ENCODE data around the gene FOXA3.
"Not testable (repeated sequence)": the region's sequence is repeated elsewhere in the genome, so short reads cannot be mapped to it uniquely, and the experiment has no call there.

Gene FOXA3

GRCh38 chr19:45876411-45877197 lies 12.5 kb downstream of the FOXA3 start:
- no peak for DNase-seq

GRCh38 chr19:45878043-45878794 lies 14.1 kb downstream of the FOXA3 start:
- DNase-seq = no peak

- no peak for DNase-seq
Observed at GRCh38 chr19:45879055-45879454, 14.9 kb downstream of the FOXA3 start.

DNA sequence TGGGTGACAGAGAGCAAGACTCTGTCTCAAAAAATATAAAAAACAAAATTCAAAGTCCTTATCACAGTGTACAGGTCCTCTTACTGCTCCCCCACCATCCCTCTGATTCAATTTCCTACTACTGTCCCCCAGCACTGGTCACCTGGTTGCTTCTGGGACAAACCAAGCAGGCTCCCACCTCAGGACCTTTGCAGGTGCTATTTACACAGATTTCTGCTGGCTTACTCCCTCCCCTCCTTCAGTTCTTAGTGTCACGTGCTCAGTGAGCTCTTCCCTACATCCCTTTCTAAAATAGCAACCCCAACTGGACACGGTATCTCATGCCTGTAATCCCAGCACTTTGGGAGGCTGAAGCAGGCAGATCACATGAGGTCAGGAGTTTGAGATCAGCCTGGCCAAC lies 15.8 kb downstream of the FOXA3 start:
- no peak for DNase-seq

GRCh38 chr19:45881082-45881908 lies 17.2 kb downstream of the FOXA3 start:
- no peak for DNase-seq

GRCh38 chr19:45881909-45882528 lies 17.9 kb downstream of the FOXA3 start:
- DNase-seq = no peak

DNA sequence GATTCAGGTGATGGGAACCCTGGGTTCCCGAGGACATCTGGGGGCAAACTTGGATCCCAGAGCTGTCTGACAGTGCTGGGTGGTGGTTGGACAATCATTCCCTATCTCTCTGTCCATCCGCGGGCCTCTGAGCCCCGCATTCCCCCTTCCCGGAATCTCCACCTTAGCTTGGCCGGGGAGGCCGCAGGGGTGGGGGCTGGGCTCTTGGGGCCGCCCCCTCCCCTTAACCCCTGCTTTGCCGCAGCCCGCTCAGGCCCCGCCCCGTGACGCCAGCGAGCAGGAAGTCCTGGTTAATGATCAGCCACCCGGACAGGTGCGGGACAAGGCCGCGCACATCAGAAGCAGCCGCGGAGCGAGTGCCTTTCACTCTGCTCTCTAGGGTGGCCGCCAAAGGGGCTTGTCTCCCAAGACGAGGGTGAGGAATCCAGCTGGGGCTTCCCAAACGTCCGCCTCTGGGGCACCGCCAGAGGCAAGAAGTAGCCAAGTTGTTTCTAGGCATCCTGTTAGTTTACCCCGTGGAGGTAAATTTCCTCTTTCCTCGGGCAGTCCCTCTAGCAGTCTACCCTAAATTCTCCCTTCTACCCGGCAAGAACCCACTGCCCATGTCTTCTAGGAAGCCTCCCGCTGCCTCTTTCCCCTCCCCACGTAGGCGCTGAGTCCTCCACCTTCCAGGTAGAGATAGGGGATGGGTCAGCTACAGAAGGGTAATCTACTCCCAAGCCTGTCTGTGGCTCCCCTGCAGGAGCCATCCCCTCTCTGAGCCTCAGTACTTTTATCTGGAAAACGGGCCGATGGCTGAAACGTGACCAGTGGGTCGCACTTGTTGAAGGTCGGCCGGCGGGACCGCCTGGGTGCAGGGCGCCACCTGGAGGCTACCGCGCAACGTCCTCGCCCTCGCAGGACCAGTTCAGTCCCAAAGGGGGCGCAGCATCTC lies 18.8 kb downstream of the FOXA3 start:
- DNase-seq = peak; percentile 72

GRCh38 chr19:45883586-45883880 lies 19.4 kb downstream of the FOXA3 start:
- DNase-seq = no peak

- DNase-seq = no peak
Observed at GRCh38 chr19:45883881-45884681, 20.0 kb downstream of the FOXA3 start.

- no peak for DNase-seq
Observed at GRCh38 chr19:45884682-45885555, 20.8 kb downstream of the FOXA3 start.

- peak; percentile 85 for DNase-seq
Observed at GRCh38 chr19:45885556-45886426, 21.7 kb downstream of the FOXA3 start, which contains the start of gene IRF2BP1. IRF2BP1 (minus strand) TSS chr19:45886141; CDS start chr19:45885774, 367 bp downstream.

DNA sequence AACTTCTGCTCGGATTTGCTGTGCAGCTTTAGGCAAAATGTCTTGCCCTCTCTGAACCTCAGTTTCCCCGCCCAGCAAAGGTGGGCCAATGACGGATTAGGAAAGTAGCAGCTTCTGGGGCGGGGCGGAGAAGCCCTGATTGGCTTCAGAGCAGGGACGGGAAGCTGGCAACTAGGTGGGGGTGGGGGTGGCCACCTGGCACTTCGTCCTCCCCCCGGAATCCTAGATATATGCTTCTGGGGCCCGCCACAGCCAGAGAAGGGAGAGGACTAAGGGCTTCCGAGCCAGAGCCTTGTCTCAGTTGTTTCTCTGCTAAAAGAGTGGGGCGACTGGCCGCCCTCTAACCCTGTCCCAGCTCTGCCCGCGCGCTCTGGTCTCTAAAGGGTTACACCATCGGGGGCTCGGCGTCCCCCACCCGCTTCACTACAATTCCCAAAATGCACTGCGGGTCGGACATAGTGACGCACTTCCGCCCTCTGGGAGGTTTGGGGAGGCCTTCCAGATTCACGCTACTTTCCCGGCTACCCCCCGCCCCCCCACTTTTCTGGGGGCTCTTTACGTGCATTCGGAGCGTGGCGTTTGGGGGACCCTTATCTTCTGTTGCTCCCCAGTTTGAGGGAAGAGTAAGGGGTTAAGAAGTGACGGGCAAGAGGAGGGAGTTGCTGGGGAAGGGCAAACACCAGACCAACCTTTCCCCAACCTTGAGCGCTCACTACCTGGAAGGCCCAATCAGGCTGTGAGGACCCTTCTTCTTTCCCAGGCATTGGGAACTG lies 22.5 kb downstream of the FOXA3 start:
- peak; percentile 74 for DNase-seq

DNA sequence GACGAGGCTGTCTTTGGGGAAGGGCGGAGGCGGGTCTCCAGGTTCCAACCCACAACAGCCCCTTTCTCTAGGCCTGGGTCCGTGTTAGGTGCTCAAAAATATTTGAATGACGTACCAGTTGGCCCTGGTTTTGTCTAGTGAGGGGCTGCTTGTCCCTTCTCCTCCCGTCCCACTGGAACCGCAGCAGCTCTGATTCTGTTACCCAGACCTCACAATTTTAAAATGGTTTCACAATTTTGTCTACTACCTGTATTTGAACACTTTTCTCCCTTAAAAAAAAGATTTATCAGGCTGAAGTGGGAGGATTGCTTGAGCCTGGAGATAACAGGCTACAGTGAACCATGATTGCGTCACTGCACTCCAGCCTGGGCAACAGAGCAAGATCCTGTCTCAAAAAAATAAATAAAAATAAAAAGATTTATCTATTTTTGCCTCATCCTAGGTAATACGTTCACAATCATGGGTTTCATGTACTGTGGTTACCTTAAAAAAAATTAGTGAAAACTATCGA lies 23.1 kb downstream of the FOXA3 start:
- no peak for DNase-seq

DNA sequence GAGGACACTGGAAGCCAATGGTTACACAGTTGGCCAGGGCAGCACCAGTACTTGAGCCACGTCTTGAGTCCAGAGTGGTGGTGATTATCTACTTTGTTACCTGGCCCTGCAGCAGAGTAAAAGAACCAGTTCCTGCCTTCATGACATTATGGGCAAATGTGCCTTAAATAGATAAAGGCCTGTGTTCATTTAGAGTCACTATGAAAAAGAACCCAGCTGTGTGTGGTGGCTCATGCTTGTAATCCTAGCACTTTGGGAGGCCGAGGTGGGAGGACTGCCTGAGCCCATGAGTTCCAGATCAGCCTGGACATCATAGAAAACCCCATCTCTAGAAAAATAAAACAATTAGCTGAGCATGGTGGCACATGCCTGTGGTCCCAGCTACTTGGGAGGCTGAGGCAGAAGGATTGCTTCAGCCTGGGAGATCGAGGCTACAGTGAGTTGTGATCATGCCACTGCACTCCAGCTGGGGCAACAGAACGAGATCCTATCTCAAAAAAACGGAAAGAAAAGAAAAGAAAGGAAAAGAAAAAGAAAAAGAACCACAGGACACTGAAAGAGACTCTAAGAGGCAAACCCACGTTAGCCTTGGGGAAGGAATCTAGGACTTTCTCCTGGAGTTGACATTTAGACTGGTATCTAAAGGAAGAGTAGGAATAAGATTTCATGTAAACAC lies 25.2 kb downstream of the FOXA3 start:
- DNase-seq = no peak

GRCh38 chr19:45890877-45891276 lies 26.8 kb downstream of the FOXA3 start:
- DNase-seq = no peak

- DNase-seq = no peak
Observed at GRCh38 chr19:45895519-45895972, 31.4 kb downstream of the FOXA3 start.

DNA sequence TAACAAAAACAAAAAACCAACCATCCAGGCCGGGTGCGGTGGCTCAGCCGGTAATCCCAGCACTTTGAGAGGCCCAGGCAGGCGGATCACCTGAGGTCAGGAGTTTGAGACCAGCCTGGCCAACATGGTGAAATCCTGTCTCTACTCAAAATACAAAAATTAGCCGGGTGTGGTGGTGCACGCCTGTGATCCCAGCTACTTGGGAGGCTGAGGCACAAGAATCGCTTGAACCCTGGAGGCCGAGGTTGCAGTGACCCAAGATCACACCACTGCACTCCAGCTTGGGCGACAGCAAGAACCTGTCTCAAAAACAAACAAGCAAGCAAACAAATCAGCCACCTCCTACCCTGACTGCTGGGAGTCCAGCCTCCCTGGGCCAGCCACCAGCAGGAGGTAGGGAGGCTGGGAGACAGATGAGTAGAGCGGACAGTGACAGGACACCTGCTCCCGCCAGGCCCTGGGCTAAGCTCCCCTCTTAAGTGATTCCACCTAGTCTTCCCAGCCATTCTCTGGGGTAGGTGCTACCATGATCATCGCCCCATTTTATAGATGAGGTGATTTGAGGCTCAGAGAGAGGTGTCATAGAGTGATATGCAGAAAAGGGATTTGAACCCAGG lies 32.0 kb downstream of the FOXA3 start:
- DNase-seq = not testable (repeated sequence)
